H9 (cell line): ENCODE data around the gene MTOR. TPM values are rescaled to one million over a fixed set of nuclear protein-coding genes. Genes with fewer than 3 reads are reported as not detected.

Source experiments
- DNase-seq: peaks from one replicate; pipeline ENCODE4 v3.0.0-alpha.2; 2017
- H2AFZ ChIP-seq: one replicate; pipeline ENCODE4 v1.6.1; 2013; ENCODE audit warnings: mild to moderate bottlenecking, low read length, control low read depth, moderate library complexity
- H2AK5ac ChIP-seq: 2 replicates; pipeline ENCODE4 v1.6.1; 2013; ENCODE audit warnings: low read length, control low read depth, mixed read lengths; ENCODE audit not compliant: insufficient read length
- H2BK120ac ChIP-seq: one replicate; pipeline ENCODE4 v1.6.1; 2013; ENCODE audit warnings: low read depth, mild to moderate bottlenecking, low read length, control low read depth, inconsistent platforms; ENCODE audit not compliant: poor library complexity, severe bottlenecking
- H2BK12ac ChIP-seq: 2 replicates; pipeline ENCODE4 v1.6.1; 2013; ENCODE audit warnings: low read length, control low read depth, mixed read lengths, low read depth; ENCODE audit not compliant: insufficient read length
- H2BK15ac ChIP-seq: 2 replicates; pipeline ENCODE4 v1.6.1; 2013; ENCODE audit warnings: low read depth, low read length, control low read depth
- H2BK20ac ChIP-seq: one replicate; pipeline ENCODE4 v1.6.1; 2013; ENCODE audit warnings: low read depth, mild to moderate bottlenecking, low read length, control low read depth, inconsistent platforms; ENCODE audit not compliant: poor library complexity, severe bottlenecking
- H2BK5ac ChIP-seq: 2 replicates; pipeline ENCODE4 v1.6.1; 2013; ENCODE audit warnings: low read length, control low read depth, mixed read lengths; ENCODE audit not compliant: insufficient read length
- H3K14ac ChIP-seq: 2 replicates; pipeline ENCODE4 v1.6.1; 2013; ENCODE audit warnings: low read length, control low read depth; ENCODE audit not compliant: insufficient read depth
- H3K18ac ChIP-seq: 2 replicates; pipeline ENCODE4 v1.6.1; 2013; ENCODE audit warnings: low read depth, mild to moderate bottlenecking, mixed read lengths, low read length, control low read depth; ENCODE audit not compliant: insufficient read length
- H3K23ac ChIP-seq: 2 replicates; pipeline ENCODE4 v1.6.1; 2013; ENCODE audit warnings: low read length, control low read depth, mixed read lengths, low read depth; ENCODE audit not compliant: insufficient read length
- H3K23me2 ChIP-seq: 2 replicates; pipeline ENCODE4 v1.6.1; 2013; ENCODE audit warnings: low read depth, mild to moderate bottlenecking, mixed read lengths, low read length, control low read depth; ENCODE audit not compliant: insufficient read length, poor library complexity, severe bottlenecking
- H3K27ac ChIP-seq: 2 replicates; pipeline ENCODE4 v1.5.1; 2013; ENCODE audit warnings: low read length, control low read depth, mixed read lengths, low read depth; ENCODE audit not compliant: insufficient read length
- H3K27me3 ChIP-seq: 2 replicates; pipeline ENCODE4 v1.6.1; 2013; ENCODE audit warnings: low read length, control low read depth, inconsistent platforms; ENCODE audit not compliant: insufficient read depth
- H3K4ac ChIP-seq: 2 replicates; pipeline ENCODE4 v1.6.1; 2013; ENCODE audit warnings: low read depth, mild to moderate bottlenecking, control low read depth, inconsistent platforms, low read length, moderate library complexity
- H3K4me1 ChIP-seq: 2 replicates; pipeline ENCODE4 v1.6.1; 2013; ENCODE audit warnings: low read length, control low read depth, inconsistent platforms; ENCODE audit not compliant: insufficient read depth
- H3K4me2 ChIP-seq: 2 replicates; pipeline ENCODE4 v1.6.1; 2013; ENCODE audit warnings: low read length, control low read depth, mixed read lengths; ENCODE audit not compliant: insufficient read length, insufficient read depth
- H3K56ac ChIP-seq: 2 replicates; pipeline ENCODE4 v1.6.1; 2013; ENCODE audit warnings: low read depth, mild to moderate bottlenecking, mixed read lengths, low read length, control low read depth; ENCODE audit not compliant: insufficient read length
- H3K79me1 ChIP-seq: 2 replicates; pipeline ENCODE4 v1.6.1; 2013; ENCODE audit warnings: low read depth, mild to moderate bottlenecking, moderate library complexity, low read length, control low read depth, inconsistent platforms; ENCODE audit not compliant: insufficient read depth, poor library complexity, severe bottlenecking
- H3K79me2 ChIP-seq: 2 replicates; pipeline ENCODE4 v1.6.1; 2013; ENCODE audit warnings: low read length, control low read depth, inconsistent platforms; ENCODE audit not compliant: insufficient read depth
- H3K9ac ChIP-seq: 2 replicates; pipeline ENCODE4 v1.6.1; 2013; ENCODE audit warnings: low read length, control low read depth, mixed read lengths; ENCODE audit not compliant: insufficient read length; ENCODE audit errors: extremely low read depth
- H3K9me3 ChIP-seq: one replicate; pipeline ENCODE4 v1.6.1; 2013; ENCODE audit warnings: low read depth, low read length, inconsistent platforms; ENCODE audit not compliant: control insufficient read depth
- H3T11ph ChIP-seq: one replicate; pipeline ENCODE4 v1.6.1; 2013; ENCODE audit warnings: mild to moderate bottlenecking, low read length, control low read depth, inconsistent platforms
- H4K20me1 ChIP-seq: one replicate; pipeline ENCODE4 v1.6.1; 2013; ENCODE audit not compliant: control insufficient read depth, insufficient read length, insufficient read depth
- H4K5ac ChIP-seq: 2 replicates; pipeline ENCODE4 v1.6.1; 2013; ENCODE audit warnings: low read depth, mild to moderate bottlenecking, mixed read lengths, low read length, control low read depth; ENCODE audit not compliant: insufficient read length
- H4K8ac ChIP-seq: replicated peaks from 2 replicates; pipeline ENCODE4 v1.6.1; 2013; ENCODE audit warnings: low read length, control low read depth, mixed read lengths, low read depth; ENCODE audit not compliant: insufficient read length
- H4K91ac ChIP-seq: 2 replicates; pipeline ENCODE4 v1.6.1; 2013; ENCODE audit warnings: low read depth, mild to moderate bottlenecking, moderate library complexity, mixed read lengths, low read length, control low read depth; ENCODE audit not compliant: insufficient read length
- H3K27ac Mint-ChIP-seq, 3 experiments: 2 replicates in 2 of 3; 3 replicates in 1 of 3; pipeline ENCODE4 v1.8.0; 2020 to 2021; ENCODE audit warnings: mixed read lengths in 3 of 3, mild to moderate bottlenecking in 1 of 3, moderate library complexity in 1 of 3
- H3K27me3 Mint-ChIP-seq: 2 replicates; pipeline ENCODE4 v1.8.0; 2021; ENCODE audit warnings: low read depth, mild to moderate bottlenecking, moderate library complexity, mixed read lengths
- H3K36me3 Mint-ChIP-seq, 3 experiments: 2 replicates in 2 of 3; 3 replicates in 1 of 3; pipeline ENCODE4 v1.8.0; 2020 to 2021; ENCODE audit warnings: low read depth in 3 of 3, mixed read lengths in 3 of 3; ENCODE audit not compliant: insufficient read depth in 1 of 3
- H3K4me1 Mint-ChIP-seq, 2 experiments: 2 replicates each; pipeline ENCODE4 v1.8.0; 2020; ENCODE audit warnings: mixed read lengths in 2 of 2
- H3K4me3 Mint-ChIP-seq, 2 experiments: 2 replicates in 1 of 2; 3 replicates in 1 of 2; pipeline ENCODE4 v1.8.0; 2020 to 2021; ENCODE audit warnings: mild to moderate bottlenecking in 2 of 2, mixed read lengths in 2 of 2, moderate library complexity in 1 of 2
- H3K9me3 Mint-ChIP-seq, 2 experiments: 2 replicates in 1 of 2; 3 replicates in 1 of 2; pipeline ENCODE4 v1.8.0; 2020; ENCODE audit warnings: mild to moderate bottlenecking in 2 of 2, mixed read lengths in 2 of 2, moderate library complexity in 1 of 2
- WGBS: extraction: QIAGEN DNeasy Blood & Tissue Kit; methylation state at CpG from one replicate; pipeline ENCODE4 v1.1.7; 2013; ENCODE audit warnings: missing lambda C conversion rate, low lambda C conversion rate, mixed read lengths; ENCODE audit not compliant: insufficient read length; ENCODE audit errors: extremely low coverage; 5-methylcytosine and 5-hydroxymethylcytosine counted together
- total RNA-seq: library from RNA; stranded (reverse); gene quantifications from 2 replicates; pipeline ENCODE4 v1.2.1, GENCODE V29; 2021
- TF ChIP-seq, protein P1 (sequence below): fragments of 200-600 bp; sonication (generic); conservative IDR thresholded peaks from 3 replicates; pipeline ENCODE4 v1.8.0; 2021; ENCODE audit warnings: antibody characterized with exemption, mild to moderate bottlenecking

The MTOR gene
- total RNA-seq, 1 experiment from 2014 or later: 67.5 TPM

DNA sequence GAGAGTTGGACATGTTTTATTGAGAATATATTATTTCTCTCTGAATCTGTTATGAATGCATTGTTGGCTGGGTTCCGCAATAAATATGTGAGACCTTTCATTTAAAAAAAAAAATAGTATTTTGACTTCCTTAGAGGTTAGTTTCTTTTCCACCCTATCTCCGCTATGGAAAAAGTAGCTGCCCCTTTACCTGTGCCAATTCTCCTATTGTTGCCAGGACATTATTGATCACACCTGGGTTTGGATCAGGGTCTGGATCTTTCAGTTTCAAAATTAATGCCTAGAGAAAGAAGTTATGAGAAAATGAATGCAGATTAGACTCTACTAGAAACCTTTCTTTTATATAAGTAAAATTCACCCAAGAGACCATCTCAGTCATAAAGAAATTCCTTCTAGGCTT, 29.1 kb downstream of the MTOR start:
- H3K36me3 Mint-ChIP-seq: peaks cover 43 to 99% (median 78%) of the 10 kb centered on the region in 3 experiments; a peak in 6 of 7 replicates

More for the DNA sequence above, 29.1 kb downstream of the MTOR start:
- Histone ChIP-seq H2BK20ac (no peak overlapping the region), H3K79me2 (0 out of 2 replicates have a peak, but pooled peaks cover 1% of the 10 kb centered on the region), H3K18ac (no peak overlapping the region), H2AK5ac (no peak overlapping the region), H4K8ac (no peak overlapping the region), H3K4me1 (no peaks in the 10 kb centered on the region), H3K9me3 (no peaks in the 10 kb centered on the region), H2BK15ac (no peak overlapping the region), H2AFZ (no peak overlapping the region), H2BK12ac (no peak overlapping the region), H4K20me1 (peaks cover 2% of the 10 kb centered on the region), H3K79me1 (no peaks in the 10 kb centered on the region), H3K4ac (no peak overlapping the region), H4K5ac (no peak overlapping the region), H2BK120ac (no peak overlapping the region), H3K14ac (no peak overlapping the region), H3K23ac (no peak overlapping the region), H4K91ac (no peak overlapping the region), H3K9ac (no peak overlapping the region), H3K27ac (no peak overlapping the region), H3K56ac (no peak overlapping the region), H3T11ph (no peak overlapping the region), H3K27me3 (no peaks in the 10 kb centered on the region), H2BK5ac (no peak overlapping the region), H3K23me2 (no peaks in the 10 kb centered on the region), H3K4me2 (no peak overlapping the region)
- TF ChIP-seq, protein P1, sequence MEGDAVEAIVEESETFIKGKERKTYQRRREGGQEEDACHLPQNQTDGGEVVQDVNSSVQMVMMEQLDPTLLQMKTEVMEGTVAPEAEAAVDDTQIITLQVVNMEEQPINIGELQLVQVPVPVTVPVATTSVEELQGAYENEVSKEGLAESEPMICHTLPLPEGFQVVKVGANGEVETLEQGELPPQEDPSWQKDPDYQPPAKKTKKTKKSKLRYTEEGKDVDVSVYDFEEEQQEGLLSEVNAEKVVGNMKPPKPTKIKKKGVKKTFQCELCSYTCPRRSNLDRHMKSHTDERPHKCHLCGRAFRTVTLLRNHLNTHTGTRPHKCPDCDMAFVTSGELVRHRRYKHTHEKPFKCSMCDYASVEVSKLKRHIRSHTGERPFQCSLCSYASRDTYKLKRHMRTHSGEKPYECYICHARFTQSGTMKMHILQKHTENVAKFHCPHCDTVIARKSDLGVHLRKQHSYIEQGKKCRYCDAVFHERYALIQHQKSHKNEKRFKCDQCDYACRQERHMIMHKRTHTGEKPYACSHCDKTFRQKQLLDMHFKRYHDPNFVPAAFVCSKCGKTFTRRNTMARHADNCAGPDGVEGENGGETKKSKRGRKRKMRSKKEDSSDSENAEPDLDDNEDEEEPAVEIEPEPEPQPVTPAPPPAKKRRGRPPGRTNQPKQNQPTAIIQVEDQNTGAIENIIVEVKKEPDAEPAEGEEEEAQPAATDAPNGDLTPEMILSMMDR: no peak
- Mint-ChIP-seq H3K27me3 (no peaks in the 10 kb centered on the region), H3K9me3 (no peaks in the 10 kb centered on the region), H3K4me1 (no peaks in the 10 kb centered on the region), H3K27ac (no peak overlapping the region), H3K4me3 (no peak overlapping the region)
- no peak for DNase-seq
- WGBS: no CpG with 5 or more reads among the region's 2 CpGs
